Measurements from ENCODE around the gene AQP4.

The AQP4 gene

GRCh38 chr18:26832302-26832701, 33.2 kb downstream of the AQP4 start:
- Histone ChIP-seq H3K36me3 (ENCODE audit: insufficient read depth, low read depth, low read length) (no peaks in the 10 kb centered on the region), H3K27me3 (ENCODE audit: insufficient read depth, low read length) (no peaks in the 10 kb centered on the region), H3K27ac (ENCODE audit: low read length) (no peak overlapping the region), H3K4me3 (ENCODE audit: low read length) (no peak overlapping the region), H3K9me3 (ENCODE audit: insufficient read depth, low read depth, low read length) (no peaks in the 10 kb centered on the region), H3K4me1 (ENCODE audit: insufficient read depth, low read length) (no peaks in the 10 kb centered on the region), H3K9ac (ENCODE audit: low read depth, low read length) (no peak overlapping the region)

- Histone ChIP-seq H3K27me3 (ENCODE audit: insufficient read depth, low read length) (no peaks in the 10 kb centered on the region), H3K9me3 (ENCODE audit: insufficient read depth, low read depth, low read length) (no peaks in the 10 kb centered on the region), H3K36me3 (ENCODE audit: insufficient read depth, low read depth, low read length) (no peaks in the 10 kb centered on the region), H3K4me1 (ENCODE audit: insufficient read depth, low read length) (no peaks in the 10 kb centered on the region), H3K27ac (ENCODE audit: low read length) (no peak overlapping the region), H3K9ac (ENCODE audit: low read depth, low read length) (no peak overlapping the region), H3K4me3 (ENCODE audit: low read length) (no peak overlapping the region)
These were observed 37.9 kb downstream of the AQP4 start for GRCh38 chr18:26827581-26827980.

GRCh38 chr18:26826656-26827235, 38.8 kb downstream of the AQP4 start:
- Histone ChIP-seq H3K9ac (ENCODE audit: low read depth, low read length) (no peak overlapping the region), H3K27me3 (ENCODE audit: insufficient read depth, low read length) (no peaks in the 10 kb centered on the region), H3K9me3 (ENCODE audit: insufficient read depth, low read depth, low read length) (no peaks in the 10 kb centered on the region), H3K4me1 (ENCODE audit: insufficient read depth, low read length) (peaks cover 1% of the 10 kb centered on the region; the same call in 1 of the 2 replicates), H3K27ac (ENCODE audit: low read length) (no peak overlapping the region), H3K36me3 (ENCODE audit: insufficient read depth, low read depth, low read length) (no peaks in the 10 kb centered on the region), H3K4me3 (ENCODE audit: low read length) (no peak overlapping the region)

- no peak overlapping the region for H3K9ac ChIP-seq (ENCODE audit: low read depth, low read length)
- H3K4me3 ChIP-seq (ENCODE audit: low read length) = no peak overlapping the region
- no peaks in the 10 kb centered on the region for H3K9me3 ChIP-seq (ENCODE audit: insufficient read depth, low read depth, low read length)
- H3K27ac ChIP-seq (ENCODE audit: low read length) = no peak overlapping the region
- H3K27me3 ChIP-seq (ENCODE audit: insufficient read depth, low read length) = no peaks in the 10 kb centered on the region
- peaks cover 11% of the 10 kb centered on the region for H3K4me1 ChIP-seq (ENCODE audit: insufficient read depth, low read length)
- no peaks in the 10 kb centered on the region for H3K36me3 ChIP-seq (ENCODE audit: insufficient read depth, low read depth, low read length)
These were observed 44.3 kb downstream of the AQP4 start for GRCh38 chr18:26821181-26821580.

- Histone ChIP-seq H3K4me3 (ENCODE audit: low read length) (no peak overlapping the region), H3K9me3 (ENCODE audit: insufficient read depth, low read depth, low read length) (no peaks in the 10 kb centered on the region), H3K27me3 (ENCODE audit: insufficient read depth, low read length) (no peaks in the 10 kb centered on the region), H3K27ac (ENCODE audit: low read length) (no peak overlapping the region), H3K9ac (ENCODE audit: low read depth, low read length) (no peak overlapping the region), H3K36me3 (ENCODE audit: insufficient read depth, low read depth, low read length) (no peaks in the 10 kb centered on the region), H3K4me1 (ENCODE audit: insufficient read depth, low read length) (peaks cover 11% of the 10 kb centered on the region)
These were observed 46.5 kb downstream of the AQP4 start for GRCh38 chr18:26819046-26819445.

- H3K9ac ChIP-seq (ENCODE audit: low read depth, low read length) = no peak overlapping the region
- H3K36me3 ChIP-seq (ENCODE audit: insufficient read depth, low read depth, low read length) = no peaks in the 10 kb centered on the region
- H3K4me3 ChIP-seq (ENCODE audit: low read length) = no peak overlapping the region
- H3K4me1 ChIP-seq (ENCODE audit: insufficient read depth, low read length) = peaks cover 11% of the 10 kb centered on the region
- H3K27me3 ChIP-seq (ENCODE audit: insufficient read depth, low read length) = no peaks in the 10 kb centered on the region
- no peak overlapping the region for H3K27ac ChIP-seq (ENCODE audit: low read length)
- H3K9me3 ChIP-seq (ENCODE audit: insufficient read depth, low read depth, low read length) = no peaks in the 10 kb centered on the region
These were observed 47.0 kb downstream of the AQP4 start for GRCh38 chr18:26818461-26818860.

GRCh38 chr18:26813043-26813442, 52.5 kb downstream of the AQP4 start:
- Histone ChIP-seq H3K9me3 (ENCODE audit: insufficient read depth, low read depth, low read length) (no peaks in the 10 kb centered on the region), H3K27me3 (ENCODE audit: insufficient read depth, low read length) (no peaks in the 10 kb centered on the region), H3K4me1 (ENCODE audit: insufficient read depth, low read length) (no peaks in the 10 kb centered on the region), H3K9ac (ENCODE audit: low read depth, low read length) (no peak overlapping the region), H3K27ac (ENCODE audit: low read length) (no peak overlapping the region), H3K36me3 (ENCODE audit: insufficient read depth, low read depth, low read length) (no peaks in the 10 kb centered on the region), H3K4me3 (ENCODE audit: low read length) (no peak overlapping the region)

- H3K27ac ChIP-seq (ENCODE audit: low read length) = no peak overlapping the region
- H3K4me3 ChIP-seq (ENCODE audit: low read length) = no peak overlapping the region
- H3K36me3 ChIP-seq (ENCODE audit: insufficient read depth, low read depth, low read length) = no peaks in the 10 kb centered on the region
- no peaks in the 10 kb centered on the region for H3K4me1 ChIP-seq (ENCODE audit: insufficient read depth, low read length)
- no peaks in the 10 kb centered on the region for H3K9me3 ChIP-seq (ENCODE audit: insufficient read depth, low read depth, low read length)
- H3K27me3 ChIP-seq (ENCODE audit: insufficient read depth, low read length) = no peaks in the 10 kb centered on the region
- H3K9ac ChIP-seq (ENCODE audit: low read depth, low read length) = no peak overlapping the region
These were observed 53.0 kb downstream of the AQP4 start for GRCh38 chr18:26812462-26812861.

- no peak overlapping the region for H3K9ac ChIP-seq (ENCODE audit: low read depth, low read length)
- no peak overlapping the region for H3K27ac ChIP-seq (ENCODE audit: low read length)
- H3K9me3 ChIP-seq (ENCODE audit: insufficient read depth, low read depth, low read length) = no peaks in the 10 kb centered on the region
- peaks cover 3% of the 10 kb centered on the region; the same call in 1 of the 2 replicates for H3K4me1 ChIP-seq (ENCODE audit: insufficient read depth, low read length)
- H3K36me3 ChIP-seq (ENCODE audit: insufficient read depth, low read depth, low read length) = no peaks in the 10 kb centered on the region
- no peak overlapping the region for H3K4me3 ChIP-seq (ENCODE audit: low read length)
- H3K27me3 ChIP-seq (ENCODE audit: insufficient read depth, low read length) = no peaks in the 10 kb centered on the region
These were observed 56.2 kb downstream of the AQP4 start for GRCh38 chr18:26809346-26809745.

GRCh38 chr18:26806224-26806623, 59.3 kb downstream of the AQP4 start:
- Histone ChIP-seq H3K9me3 (ENCODE audit: insufficient read depth, low read depth, low read length) (no peaks in the 10 kb centered on the region), H3K9ac (ENCODE audit: low read depth, low read length) (no peak overlapping the region), H3K27me3 (ENCODE audit: insufficient read depth, low read length) (no peaks in the 10 kb centered on the region), H3K27ac (ENCODE audit: low read length) (no peak overlapping the region), H3K36me3 (ENCODE audit: insufficient read depth, low read depth, low read length) (no peaks in the 10 kb centered on the region), H3K4me1 (ENCODE audit: insufficient read depth, low read length) (peaks cover 3% of the 10 kb centered on the region; the same call in 1 of the 2 replicates), H3K4me3 (ENCODE audit: low read length) (no peak overlapping the region)

GRCh38 chr18:26804519-26804918, 61.0 kb downstream of the AQP4 start:
- Histone ChIP-seq H3K27me3 (ENCODE audit: insufficient read depth, low read length) (no peaks in the 10 kb centered on the region), H3K9me3 (ENCODE audit: insufficient read depth, low read depth, low read length) (no peaks in the 10 kb centered on the region), H3K4me1 (ENCODE audit: insufficient read depth, low read length) (peaks cover 3% of the 10 kb centered on the region; the same call in 1 of the 2 replicates), H3K4me3 (ENCODE audit: low read length) (no peak overlapping the region), H3K36me3 (ENCODE audit: insufficient read depth, low read depth, low read length) (no peaks in the 10 kb centered on the region), H3K27ac (ENCODE audit: low read length) (no peak overlapping the region), H3K9ac (ENCODE audit: low read depth, low read length) (no peak overlapping the region)

GRCh38 chr18:26803643-26804042, 61.9 kb downstream of the AQP4 start:
- Histone ChIP-seq H3K4me1 (ENCODE audit: insufficient read depth, low read length) (peaks cover 3% of the 10 kb centered on the region; the same call in 1 of the 2 replicates), H3K27ac (ENCODE audit: low read length) (no peak overlapping the region), H3K27me3 (ENCODE audit: insufficient read depth, low read length) (no peaks in the 10 kb centered on the region), H3K9ac (ENCODE audit: low read depth, low read length) (no peak overlapping the region), H3K9me3 (ENCODE audit: insufficient read depth, low read depth, low read length) (no peaks in the 10 kb centered on the region), H3K36me3 (ENCODE audit: insufficient read depth, low read depth, low read length) (no peaks in the 10 kb centered on the region), H3K4me3 (ENCODE audit: low read length) (no peak overlapping the region)
